NAMALWA (cell line): ENCODE data around the gene TREX2.

Experiments used
- DNase-seq: peaks from one replicate; pipeline ENCODE4 v3.0.0-alpha.2; 2015; ENCODE audit warnings: low spot score

Gene TREX2

GRCh38 chrX:153456161-153456560 is 10.3 kb upstream of the TREX2 start:
- no peak for DNase-seq

GRCh38 chrX:153455571-153455970 is 9.7 kb upstream of the TREX2 start:
- no peak for DNase-seq

GRCh38 chrX:153454901-153455550 is 9.2 kb upstream of the TREX2 start:
- no peak for DNase-seq

DNA sequence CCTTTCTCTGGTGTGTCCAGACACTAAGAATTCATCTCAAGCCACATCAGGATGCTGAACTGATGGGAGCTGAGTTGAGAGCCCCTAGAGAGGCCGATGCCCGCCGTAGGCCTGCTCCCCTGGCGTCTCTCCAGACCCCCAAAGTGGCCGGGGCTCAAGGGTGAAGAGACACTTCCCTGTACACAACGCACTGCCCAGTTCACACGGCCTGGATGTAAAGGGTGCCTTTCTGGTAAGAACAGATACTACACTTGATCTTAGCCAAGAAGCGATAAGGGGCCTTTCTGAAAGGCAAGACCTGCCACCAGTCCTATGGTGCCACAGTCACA is 5.1 kb upstream of the TREX2 start:
- no peak for DNase-seq

DNA sequence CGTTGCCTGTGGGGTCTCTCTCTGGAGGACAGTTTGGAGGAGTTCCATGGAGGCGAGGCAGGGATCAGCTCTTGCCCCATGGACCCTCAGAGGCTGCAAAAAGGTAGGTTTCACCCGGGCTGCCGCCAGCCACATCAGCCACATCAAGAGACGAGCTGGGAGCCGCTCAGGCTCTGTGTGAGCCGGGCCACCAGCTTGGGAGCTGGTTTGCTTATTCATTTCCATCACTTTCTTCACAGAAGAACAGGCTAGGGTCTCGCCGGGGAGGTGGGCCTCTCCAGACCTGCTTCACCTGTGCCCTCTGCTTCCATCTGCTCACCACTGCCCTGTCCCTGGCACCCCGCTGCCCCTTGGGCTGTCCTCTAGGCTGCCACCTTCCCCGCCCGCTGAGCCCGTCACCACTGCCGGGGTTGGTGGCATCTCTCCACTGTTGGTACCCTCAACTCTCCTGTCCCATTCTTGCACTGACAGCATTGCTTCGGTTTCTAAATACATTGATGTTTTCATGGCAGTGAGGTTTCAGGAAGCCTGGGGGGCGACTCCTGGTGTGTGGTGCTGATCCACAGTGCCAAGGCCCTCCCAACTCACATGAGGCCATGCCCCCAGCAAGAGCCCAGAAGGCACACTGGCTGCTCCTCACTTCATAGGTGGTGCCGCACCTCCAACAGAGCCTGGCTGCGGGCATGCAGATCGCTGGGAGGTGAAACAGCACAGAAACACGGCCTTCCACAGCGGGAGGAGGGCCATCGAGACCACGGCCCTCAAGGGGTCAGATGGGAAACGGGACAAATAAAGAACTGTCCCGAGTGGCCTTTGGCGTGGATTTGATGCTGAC is 4.5 kb upstream of the TREX2 start:
- no peak for DNase-seq

GRCh38 chrX:153449368-153450113 is 3.7 kb upstream of the TREX2 start:
- no peak for DNase-seq

DNA sequence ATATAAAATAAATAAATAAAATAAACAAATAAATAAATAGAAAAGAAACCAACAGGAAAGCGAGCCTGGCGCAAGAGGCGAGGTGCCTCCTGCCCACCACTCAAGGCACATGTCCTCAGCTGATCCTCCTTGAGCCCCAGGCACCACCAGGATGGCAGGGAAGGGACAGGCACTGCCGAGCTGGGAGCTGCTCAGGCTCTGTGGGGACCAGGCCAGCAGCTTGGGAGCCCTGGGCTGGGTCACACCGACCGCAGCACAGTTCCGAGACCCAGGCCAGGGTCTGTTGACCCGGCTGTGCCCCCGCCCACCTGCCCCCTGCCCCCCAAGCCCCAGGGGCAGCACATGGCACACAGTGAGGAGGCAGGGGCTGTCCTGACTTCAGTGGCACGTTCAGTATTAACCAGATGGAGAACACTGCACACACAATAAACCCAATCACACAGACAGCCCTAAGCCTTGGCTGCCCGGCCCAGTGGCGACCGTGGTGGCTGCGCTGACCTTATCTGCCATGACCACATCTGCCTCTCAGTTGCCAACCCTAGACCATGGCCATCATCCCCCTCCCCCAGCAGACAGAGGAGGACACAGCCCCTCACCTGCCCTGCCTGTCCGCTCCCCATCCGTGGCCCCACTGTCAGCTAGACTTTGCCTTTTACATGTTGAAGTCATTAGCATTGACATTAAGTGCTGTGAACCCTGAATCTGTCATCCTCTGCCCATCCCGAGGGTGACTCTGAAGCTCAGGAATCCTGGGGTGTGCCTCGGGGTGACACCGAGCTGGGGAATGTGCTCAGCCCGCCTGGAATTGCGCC is 2.9 kb upstream of the TREX2 start:
- DNase-seq = no peak

DNA sequence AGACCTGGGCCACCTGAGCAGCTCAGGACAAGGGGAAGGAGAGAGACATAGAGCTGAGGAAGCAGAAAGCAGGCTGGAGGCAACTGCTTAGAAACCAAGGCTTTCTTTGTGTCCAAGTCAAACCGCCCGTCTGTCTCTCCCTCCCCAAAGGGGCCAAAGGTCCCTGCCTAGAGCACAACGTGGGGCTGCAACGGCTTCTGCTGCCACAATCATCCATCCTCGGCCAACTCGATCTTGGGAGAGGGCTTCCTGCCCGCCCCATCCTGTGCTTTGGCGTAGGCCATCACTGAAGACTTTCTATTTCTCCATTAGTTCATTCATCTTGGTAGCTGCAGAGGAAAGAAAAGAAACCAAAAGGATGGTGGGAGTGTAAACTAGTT is 1.7 kb upstream of the TREX2 start:
- DNase-seq = no peak

GRCh38 chrX:153446950-153447580 is 1.2 kb upstream of the TREX2 start:
- no peak for DNase-seq

- no peak for DNase-seq
Observed at GRCh38 chrX:153446636-153446936, 730 bp upstream of the TREX2 start.

GRCh38 chrX:153445106-153445855 is 575 bp downstream of the TREX2 start:
- no peak for DNase-seq

- no peak for DNase-seq
Observed at GRCh38 chrX:153444333-153445011, 1.4 kb downstream of the TREX2 start.

GRCh38 chrX:153443476-153444332 is 2.2 kb downstream of the TREX2 start:
- DNase-seq = no peak

DNA sequence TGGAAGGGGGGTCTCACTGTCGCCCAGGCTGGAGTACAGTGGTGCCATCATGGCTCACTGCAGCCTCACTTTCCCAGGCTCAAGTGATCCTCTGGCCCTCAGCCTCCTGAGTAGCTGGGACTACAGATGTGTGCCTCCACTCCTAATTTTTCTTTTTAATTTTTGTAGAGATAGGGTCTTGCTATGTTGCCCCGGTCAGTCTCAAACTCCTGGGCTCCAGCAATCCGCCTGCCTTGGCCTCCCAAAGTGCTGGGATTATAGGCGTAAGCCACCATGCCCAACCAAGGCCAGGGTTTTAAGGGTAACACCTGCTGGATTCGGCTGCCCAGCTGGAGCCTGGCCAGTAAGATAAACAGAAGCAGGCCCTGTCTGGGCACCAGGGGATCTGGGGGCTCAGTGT is 3.4 kb downstream of the TREX2 start:
- DNase-seq = no peak

- DNase-seq = no peak
Observed at GRCh38 chrX:153441981-153442380, 3.9 kb downstream of the TREX2 start.

GRCh38 chrX:153441296-153441695 is 4.6 kb downstream of the TREX2 start:
- no peak for DNase-seq

DNA sequence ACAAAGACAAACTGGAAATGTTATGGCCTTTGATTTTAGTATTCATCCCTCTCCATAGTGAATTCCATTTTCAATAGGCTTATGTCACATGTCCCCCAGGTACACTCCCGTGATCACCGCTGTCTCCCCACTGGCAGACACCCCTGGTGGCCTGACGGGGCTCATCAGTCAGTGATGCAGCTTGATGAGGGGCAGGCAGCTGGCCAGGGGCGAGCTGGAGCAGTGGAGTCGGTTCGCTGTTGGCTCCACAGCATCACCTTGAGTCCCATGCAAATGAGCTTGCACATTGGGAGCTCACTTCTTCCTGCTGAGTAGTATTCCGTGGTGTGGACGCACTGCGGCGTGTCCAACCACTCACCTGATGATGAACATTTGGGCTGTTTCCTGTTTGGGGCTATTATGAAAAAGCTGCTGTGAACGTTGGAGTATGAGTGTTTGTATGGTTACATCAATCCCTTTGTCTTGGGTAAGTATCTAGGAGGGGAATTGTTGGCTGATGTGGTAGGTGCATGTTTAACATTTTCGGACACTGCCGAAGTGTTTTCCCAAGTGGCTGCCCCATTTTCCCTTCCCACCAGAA is 5.2 kb downstream of the TREX2 start:
- no peak for DNase-seq

- no peak for DNase-seq
Observed at GRCh38 chrX:153439977-153440376, 5.9 kb downstream of the TREX2 start.

GRCh38 chrX:153438532-153438931 is 7.3 kb downstream of the TREX2 start:
- peak; percentile 13 for DNase-seq
